Hindlimb muscle (tissue), 1 donor: ENCODE data around the gene MDGA2. TPM values are rescaled to one million over a fixed set of nuclear protein-coding genes. Genes with fewer than 3 reads are reported as not detected.
"Not testable (repeated sequence)": the region's sequence is repeated elsewhere in the genome, so short reads cannot be mapped to it uniquely, and the experiment has no call there.

Experiments used
- DNase-seq: peaks from one replicate; pipeline ENCODE4 v3.0.0-alpha.2; 2013
- polyA plus RNA-seq: library from polyadenylated mRNA; unstranded; fragments of 120-200 nt; gene quantifications from one replicate; pipeline ENCODE4 v1.2.1, GENCODE V29; 2013; ENCODE audit not compliant: insufficient read length

The MDGA2 gene
- polyA plus RNA-seq, result 0.35 TPM

DNA sequence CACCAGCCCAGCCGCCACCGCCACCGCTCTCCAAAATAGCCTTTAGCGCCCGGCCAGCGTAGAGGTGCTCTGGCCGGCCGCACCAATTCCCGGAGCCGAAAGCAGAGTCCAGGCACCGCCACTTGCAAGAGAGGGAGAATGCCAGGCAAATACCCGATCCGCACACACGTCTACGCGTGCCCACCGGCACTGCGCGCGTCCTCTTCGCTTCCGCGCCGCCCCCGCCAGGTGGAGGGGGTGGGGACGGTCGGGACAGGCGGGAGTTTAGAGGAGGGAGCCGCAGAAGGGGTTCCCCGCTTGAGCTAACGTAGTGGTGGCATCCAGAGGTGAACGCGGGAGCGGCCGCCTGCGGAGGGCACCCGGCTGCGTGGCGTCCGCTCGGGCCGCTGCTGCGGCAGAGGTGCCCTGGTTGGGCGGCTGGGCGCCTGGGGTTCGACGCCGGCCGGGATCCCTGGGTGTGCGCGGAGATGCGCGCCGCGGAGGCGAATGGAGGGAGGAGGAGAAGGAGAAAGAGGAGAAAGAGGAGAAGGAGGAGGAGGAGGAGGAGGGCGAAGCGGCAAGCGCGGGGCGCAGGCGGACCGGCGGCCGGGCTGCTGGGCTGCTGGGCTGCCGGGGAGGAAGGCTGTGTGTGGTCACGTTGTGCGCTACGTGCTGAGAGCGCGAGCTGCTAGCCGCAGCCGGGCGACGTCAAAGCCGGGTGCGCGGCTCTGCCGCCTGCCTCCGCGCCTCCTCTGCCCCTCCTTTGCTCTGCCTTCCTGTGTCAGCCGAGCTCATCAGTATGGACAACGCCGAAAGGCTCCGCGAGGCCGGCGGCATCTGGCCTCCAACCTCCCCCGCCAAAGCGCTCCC, at the start of gene MDGA2:
Gene MDGA2 (minus strand): TSS at position 140 of the 849 bp plus-strand sequence.
- no peak for DNase-seq

DNA sequence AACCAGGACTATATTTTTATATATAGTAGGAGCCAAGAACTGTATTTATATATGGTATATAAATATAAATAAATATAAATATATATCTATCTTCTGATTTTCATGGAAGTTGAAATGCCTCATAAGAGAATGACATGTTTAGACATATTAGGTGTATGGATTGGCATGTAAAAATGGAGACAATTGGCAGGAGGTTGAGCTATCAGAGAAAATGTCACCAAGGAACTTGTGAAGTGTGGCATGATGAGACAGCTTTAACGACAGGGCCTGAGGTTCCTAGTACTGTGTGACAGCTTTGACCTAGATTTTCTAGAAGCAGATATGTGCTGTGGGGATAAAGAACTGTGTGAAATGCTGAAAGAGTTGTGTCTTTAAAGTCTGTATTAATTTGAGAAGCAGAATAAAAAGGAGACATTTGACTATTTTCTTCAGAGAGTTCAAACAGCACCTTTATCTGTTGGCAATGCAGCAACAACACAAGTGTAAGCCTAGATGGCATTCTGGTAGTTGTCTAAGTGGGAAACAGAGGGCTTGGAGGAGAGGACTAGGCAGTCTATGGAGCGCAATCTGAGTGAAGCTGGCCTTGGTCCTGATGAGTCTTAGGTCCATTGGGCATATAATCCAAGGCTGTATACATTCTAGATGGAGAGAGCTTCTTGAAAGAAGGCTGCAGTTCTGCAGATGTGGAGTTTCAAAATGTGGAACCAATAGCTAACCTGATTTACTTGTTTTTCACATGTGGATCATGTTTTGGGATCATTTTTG, 47.7 kb upstream of the MDGA2 start:
- DNase-seq, result no peak

DNA sequence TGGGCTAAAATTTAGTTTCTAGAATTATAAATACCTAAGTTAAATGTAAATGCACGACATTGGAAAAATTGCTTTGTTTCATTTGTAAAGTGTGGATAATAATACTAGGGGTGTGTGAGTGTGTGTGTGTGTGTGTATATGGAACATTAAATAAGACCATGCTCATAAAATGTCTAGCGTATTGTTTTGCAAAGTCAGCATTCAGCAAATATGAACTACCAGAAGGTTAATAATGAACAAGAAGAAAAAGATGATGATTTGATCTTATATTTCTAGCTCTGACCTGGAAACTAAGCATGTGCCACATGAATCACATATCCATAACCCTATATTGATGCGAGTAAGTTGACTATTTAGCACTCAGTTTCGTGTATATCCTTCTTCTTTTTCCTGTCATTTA, 44.9 kb upstream of the MDGA2 start:
- DNase-seq, result no peak

DNA sequence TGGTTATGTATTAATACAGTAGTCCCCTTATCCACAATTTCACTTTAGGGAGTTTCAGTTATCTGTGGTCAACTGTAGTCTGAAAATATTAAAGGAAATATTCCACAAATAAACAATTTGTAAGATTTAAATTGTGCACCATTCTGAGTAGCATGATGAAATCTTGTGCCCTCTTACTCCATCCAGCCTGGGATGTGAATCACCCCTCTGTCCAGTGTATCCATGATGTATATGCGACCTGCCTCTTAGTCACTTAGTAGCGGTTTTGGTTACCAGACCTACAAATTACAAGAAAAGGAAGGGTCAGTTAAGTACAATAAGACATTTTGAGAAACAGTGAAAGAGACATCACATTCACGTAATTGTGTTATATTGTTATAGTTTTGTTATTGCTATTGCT, 39.9 kb upstream of the MDGA2 start:
- DNase-seq, result no peak

DNA sequence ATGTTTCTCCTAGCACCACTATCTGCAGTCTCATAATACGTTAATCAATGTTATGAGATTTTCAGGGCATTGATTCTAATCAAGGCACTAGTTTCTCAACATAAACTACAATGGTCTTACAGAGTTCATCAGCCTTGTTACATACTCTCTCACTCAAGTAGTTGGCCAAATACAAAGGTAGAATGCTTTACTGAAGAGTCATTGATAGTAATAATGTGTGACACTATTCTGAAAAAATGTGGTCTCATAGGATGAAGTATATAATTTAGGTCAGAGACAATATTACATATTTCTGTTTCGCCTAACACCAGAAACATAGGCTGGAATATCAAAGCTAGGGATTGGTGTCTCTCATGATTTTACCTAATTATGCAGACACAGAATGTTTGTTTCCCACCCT, 35.2 kb upstream of the MDGA2 start:
- no peak for DNase-seq

DNA sequence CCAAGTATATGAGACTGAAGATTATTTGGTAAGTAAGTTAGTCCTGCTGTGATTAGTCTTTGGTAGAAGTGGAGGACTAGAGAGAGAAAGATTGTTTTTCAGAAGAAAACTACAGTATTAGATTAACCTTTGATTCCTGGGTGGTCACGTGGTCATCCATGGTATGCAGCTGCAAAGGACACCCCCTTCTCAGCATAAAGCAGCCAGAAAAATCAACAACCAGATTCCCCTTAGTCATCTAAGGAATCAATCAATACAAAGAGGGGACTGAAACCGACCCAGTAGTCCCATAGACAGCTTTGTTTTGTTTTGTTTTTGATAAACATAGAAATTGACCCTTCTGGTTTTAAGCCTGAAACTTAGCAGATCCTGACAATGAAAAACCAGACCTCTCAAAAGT, 30.3 kb upstream of the MDGA2 start:
- DNase-seq, result no peak

DNA sequence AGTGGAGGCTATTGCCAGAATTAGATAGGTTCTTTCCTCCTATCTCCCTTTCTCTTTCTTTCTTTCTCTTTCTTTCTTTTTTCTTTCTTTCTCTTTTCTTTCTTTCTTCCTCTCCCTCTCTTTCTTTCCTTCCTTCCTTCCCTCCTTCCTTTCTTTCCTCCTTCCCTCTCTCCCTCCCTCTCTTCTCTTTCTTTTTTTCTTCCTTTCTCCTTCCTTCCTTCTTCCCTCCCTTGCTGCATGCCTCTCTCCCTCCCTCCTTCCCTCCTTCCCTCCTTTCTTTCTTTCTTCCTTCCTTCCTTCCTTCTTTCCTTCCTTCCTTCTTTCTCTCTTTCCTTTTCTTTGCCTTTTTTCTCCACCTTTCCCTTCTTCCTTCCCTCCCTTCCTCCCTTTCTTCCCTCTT, 16.4 kb upstream of the MDGA2 start:
- no peak for DNase-seq

DNA sequence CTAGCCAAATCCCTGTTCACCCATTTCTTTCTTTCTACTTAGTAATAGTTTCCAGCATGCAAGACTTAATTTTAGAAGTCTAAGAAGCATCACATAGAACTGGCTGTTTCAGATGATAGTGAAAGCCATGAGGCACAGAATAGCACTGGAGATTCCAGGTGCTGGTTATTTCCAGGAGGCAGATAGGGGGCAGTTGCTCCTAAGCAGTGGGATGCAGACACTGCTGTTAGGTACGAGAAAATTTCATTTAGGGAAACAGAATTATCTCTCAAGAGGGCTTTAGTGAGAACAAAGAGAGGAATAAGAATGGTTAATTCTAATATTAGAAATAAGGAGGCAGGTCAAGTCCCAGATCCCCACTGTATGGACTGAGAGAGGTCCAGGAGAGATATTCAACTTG, 3.6 kb upstream of the MDGA2 start:
- no peak for DNase-seq

DNA sequence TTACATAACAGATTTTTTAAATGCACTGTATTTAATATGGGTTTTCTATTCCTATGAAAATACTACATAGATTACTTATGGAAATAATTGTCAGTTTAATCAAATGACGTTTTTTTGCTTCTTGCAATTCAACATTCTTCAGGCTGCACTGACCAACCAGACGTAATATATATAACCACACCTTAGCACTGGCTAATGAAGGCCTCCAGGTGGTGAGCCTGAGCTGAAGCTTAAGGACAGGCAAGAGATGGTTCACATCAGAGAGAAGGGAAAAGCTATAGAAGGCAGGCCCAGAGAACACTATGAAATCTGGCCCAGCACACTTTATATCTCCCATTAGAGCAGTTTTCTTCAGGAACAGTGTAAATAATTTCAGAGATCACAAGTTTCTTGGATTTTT, 2.8 kb upstream of the MDGA2 start:
- DNase-seq, result no peak

DNA sequence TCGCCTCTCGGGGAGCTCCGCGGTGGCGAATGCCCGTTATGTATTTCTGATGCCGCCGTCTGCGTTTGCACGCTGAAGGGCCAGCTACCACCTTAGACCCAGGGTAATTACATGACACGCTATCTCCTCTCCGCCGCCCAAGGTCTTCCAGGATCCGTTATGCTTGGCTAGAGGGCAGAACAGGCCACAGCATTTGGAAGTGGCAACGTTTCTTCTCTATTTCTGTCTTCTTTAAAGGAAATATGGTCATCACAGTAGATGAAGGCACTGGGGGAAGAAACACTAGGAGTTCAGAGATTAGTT, 861 bp upstream of the MDGA2 start:
- no peak for DNase-seq

DNA sequence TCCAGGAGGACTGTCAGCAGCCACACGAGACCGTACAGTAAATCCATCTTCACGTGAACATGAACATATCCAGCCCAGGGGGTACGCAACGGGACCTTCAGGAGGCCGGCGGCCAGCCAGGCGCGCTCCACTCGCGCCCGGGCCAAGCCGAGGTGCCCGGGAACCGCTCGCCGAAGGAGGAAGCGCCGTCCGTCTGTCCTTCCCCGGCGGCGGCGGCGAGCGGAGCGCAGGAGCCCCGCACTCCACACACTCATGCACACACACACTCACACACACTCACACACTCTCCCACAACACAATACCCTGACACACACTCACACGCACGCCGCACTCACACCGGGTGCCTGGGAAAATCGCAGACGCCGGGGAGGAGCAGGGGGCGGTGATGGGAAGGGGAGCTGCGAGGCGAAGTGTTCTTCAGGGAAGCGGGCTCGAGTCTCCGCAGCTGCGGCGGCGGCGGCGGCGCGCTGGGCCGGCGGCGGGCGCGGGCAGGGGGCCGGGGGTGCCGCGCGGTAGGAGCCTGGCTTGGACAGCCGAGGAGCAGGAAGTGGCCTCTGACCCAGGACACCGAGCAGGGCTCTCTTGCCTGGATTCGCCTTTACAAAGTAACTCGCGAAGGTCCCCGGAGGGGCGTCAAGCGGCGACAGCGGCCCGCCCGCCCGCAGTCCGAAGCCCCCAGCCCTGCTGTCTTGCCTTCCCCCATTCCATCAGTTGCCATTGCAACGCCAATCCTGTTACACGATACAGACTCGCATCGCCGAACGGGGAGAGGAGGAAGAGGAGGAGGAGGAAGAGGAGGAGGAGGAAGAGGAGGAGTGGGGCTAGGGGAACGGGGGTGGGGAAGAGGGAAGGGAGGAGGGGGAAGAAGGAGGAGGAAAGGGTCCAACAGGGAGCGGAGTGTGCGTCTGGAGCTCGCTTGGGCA, 601 bp downstream of the MDGA2 start:
- DNase-seq, result no peak

DNA sequence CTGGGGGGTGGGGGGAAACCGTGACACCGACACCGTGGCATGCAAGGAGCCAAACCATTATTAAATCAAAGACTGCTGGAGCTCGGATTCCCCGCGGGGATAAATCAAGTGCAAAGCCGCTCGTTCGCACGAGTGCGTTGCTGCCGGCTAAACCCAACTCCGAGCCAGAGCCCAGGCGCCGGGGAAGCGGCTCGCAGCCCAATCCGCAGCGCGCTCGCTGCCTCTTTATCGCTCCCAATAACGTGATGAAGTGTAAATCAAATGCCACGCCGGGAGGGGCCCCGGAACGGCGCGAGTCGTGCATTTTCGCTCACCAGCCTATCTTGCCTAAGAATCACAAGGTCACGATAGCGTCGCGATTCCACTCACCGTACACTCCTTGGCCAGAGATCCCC, 1.3 kb downstream of the MDGA2 start:
- no peak for DNase-seq

DNA sequence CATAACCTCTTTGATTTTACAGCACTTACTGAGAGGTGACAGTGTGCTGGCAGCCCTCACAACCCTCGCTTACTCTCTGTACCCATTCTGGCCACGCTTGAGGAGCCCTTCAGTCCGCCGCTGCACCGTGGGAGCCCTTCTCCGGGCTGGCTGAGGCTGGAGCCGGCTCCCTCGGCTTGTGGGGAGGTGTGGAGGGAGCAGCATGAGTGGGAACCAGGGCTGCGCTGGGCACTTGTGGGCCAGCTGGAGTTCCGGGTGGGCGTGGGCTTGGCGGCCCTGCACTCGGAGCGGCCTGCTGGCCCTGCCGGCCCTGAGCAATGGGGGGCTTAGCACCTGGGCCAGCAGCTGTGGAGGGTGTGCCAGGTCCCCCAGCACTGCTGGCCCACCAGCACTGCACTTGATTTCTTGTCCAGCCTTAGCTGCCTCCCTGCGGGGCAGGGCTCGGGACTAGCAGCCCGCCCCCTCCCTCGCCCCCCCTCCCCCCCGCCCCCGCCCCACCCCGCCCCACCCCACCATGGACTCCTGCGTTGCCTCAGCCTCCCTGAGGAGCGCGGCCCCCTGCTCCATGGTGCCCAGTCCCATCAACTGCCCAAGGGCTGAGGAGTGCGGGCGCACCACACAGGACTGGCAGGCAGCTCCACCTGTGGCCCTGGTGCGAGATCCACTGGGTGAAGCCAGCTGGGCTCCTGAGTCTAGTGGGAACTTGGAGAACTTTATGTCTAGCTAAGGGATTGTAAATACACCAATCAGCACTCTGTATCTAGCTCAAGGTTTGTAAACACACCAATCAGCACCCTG, 9.9 kb downstream of the MDGA2 start:
- no peak for DNase-seq

DNA sequence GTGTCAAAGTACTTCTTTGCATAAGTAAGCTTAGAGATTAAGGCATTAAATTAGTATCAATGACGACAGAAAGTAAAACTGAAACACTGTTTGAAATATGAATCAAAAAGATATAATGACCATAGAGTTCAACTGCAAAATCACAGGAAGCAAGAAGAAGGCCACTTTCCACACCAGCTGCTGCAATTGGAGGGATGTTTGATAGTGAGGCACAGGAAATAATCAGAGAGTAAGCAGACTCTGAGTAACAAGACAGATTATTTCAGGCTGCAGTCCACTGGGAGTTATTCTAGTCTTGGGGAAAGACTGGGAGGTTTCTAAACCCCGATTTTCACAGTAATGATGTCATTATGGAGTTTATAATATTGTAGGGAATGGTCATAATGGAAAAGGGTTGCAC, 12.9 kb downstream of the MDGA2 start:
- DNase-seq, result no peak

DNA sequence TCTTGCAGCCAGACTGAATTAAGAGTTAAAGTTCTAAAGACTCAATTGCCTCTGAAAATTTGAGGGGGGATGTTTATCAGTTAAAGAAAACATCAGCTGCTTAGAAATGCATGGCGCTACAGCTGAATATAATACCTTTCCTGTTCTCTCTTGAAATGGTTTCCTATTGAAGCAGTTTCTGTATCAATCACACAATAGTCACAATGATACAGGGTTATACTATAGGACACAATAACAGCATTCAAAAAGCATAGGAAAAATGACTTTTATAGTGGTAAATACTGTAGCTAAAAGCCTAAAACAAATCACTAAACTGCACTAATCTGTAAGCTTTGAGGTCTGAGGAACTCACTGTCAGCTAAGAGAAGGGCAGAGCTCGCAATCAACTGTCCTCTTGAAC, 15.2 kb downstream of the MDGA2 start:
- DNase-seq, result no peak

DNA sequence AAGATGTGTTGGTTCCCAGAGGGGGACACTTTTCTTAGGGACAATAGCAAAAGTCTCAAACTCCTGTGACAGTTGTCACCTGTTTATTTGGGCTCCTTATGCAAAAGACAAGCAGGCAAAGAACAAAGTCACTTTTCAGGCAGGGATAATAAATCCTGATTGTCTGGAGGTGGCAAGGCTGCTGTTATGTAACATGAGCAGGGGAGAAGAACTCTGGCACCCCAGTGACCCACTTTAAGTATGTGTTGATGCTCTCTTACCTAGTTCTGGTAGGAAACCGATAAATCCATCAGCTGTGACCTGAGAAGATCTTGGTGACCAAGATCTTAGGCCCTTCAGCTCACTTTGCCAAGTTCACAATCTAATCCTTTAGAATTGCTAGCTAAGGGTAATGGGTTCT, 17.4 kb downstream of the MDGA2 start:
- no peak for DNase-seq

DNA sequence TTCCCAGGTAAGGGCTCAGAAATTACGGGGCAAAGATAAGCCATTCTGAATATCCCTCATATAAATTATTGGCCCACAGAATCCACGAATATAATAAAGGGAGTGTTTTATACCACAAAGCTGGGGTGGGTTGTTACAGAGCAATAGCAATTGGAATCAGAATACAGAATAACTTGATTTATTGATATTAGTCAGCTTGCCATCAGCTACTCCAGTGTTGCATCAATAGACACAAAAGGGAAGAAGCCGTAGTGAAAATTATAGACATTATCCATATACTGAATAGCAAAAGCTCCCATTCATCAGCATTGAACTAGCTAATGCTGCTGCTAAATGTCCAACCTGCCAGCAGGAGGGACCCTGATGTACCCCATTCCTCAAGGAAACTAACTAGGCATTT, 18.3 kb downstream of the MDGA2 start:
- no peak for DNase-seq

DNA sequence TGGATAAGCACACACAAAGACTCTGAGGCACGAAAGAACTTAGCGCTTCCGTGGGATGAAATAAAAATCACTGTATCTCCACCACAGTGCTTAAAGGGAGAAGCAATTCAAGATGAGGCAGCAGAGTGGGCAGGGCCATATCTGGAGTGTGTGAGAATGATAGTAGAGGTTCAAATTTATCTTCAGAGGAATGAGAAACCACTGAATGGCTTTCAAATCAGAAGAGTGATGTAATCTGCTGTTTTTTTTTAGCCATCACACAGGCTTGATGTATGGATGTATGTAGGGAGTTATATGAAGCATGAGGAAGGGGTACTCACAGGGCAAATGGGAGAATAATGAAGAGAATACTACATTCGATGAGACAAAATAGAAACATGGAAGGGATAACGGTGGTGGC, 24.1 kb downstream of the MDGA2 start:
- no peak for DNase-seq

DNA sequence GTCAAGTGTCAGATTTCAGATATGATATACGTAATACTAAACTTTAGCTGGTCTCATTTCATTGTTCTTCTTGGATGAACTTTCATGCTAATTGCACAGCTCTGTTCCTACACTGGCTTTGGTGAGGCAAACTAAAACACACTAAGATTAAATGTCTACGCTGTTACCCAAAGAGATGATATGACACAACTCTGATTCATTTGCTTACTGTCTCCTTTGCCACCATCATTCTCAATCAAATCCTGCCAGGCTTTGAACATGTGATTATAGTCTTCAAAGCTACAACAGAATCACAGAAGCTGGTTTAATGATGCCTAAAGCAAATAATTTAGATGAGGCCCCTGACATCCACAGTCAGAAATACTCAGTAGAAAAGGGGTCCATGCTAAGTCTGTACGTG, 37.7 kb downstream of the MDGA2 start:
- no peak for DNase-seq

DNA sequence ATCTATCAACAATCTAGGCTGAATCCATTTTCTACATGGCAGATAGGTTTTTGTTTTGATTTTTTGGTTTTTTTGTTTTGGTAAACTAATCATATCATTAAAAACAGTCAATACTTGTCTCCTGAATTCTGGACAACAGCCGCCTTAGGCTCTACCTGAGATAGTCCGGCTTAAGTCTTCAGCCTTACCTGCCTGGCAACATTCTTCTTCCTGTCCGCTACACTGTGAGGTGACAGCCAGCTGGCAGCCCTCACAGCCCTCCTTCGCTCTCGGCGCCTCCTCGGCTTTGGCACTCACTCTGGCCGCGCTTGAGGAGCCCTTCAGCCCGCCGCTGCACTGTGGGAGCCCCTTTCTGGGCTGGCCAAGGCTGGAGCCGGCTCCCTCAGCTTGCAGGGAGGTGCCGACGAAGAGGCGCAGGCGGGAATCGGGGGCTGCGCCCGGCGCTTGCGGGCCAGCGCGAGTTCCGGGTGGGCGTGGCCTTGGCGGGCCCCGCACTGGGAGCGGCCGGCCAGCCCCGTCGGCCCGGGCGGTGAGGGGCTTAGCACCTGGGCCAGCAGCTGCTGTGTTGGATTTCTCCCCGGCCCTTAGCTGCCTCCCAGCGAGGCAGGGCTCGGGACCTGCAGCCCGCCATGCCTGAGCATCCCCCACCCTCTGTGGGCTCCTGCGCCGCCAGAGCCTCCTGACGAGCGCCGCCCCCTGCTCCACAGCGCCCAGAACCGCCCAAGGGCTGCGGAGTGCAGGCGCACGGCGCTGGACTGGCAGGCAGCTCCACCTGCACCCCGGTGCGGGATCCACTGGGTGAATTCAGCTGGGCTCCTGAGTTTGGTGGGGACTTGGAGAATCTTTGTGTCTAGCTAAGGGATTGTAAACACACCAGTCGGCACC, 49.0 kb downstream of the MDGA2 start:
- DNase-seq, result no peak

DNA sequence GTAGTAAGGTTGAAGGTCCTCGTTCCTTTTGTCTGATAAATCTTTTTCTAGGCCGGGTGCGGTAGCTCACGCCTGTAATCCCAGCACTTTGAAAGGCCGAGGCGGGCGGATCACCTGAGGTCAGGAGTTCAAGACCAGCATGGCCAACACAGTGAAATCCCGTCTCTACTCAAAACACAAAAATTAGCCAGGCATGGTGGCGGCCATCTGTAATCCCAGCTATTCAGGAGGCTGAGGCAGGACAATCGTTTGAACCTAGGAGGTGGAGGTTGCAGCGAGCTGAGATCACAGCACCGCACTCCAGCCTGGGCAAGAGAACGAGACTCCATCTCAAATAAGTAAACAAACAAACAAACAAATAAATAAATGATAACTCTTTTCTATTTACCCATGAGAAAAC, 51.3 kb downstream of the MDGA2 start:
- DNase-seq, result not testable (repeated sequence)
